Measurements from ENCODE around the gene MAP2K7. TPM values are rescaled to one million over a fixed set of nuclear protein-coding genes. Genes with fewer than 3 reads are reported as not detected.
A peak's percentile ranks its signal among the peaks of the same experiment; 100 is the strongest.
"Not testable (repeated sequence)": the region's sequence is repeated elsewhere in the genome, so short reads cannot be mapped to it uniquely, and the experiment has no call there.

The MAP2K7 gene
- 28.6 TPM for total RNA-seq
- long read RNA-seq, transcript MAP2K7-203 (12 exons, 3,396 nt): major isoform, 6 of 43 reads
- long read RNA-seq, partial matches to known transcripts: 6 of 43 reads
- long read RNA-seq, other reads (novel, unspliced or antisense): 31 of 43 reads

- intact Hi-C loops (cut with DNase I): loop anchor here (2.0 to 5.0 kb wide), 2 partner anchors 17 to 71 kb away; partner anchors contain the start of genes EVI5L and SNAPC2
- peak; percentile 100 for DNase-seq (ENCODE audit: low spot score)
Measured at GRCh38 chr19:7903244-7904073, at the start of gene MAP2K7. TSS of gene MAP2K7 (plus strand) at chr19:7903877. CDS start at chr19:7903945, 68 bp downstream.

- DNase-seq (ENCODE audit: low spot score): no peak
- intact Hi-C loops (cut with DNase I): no loop called here
Measured at GRCh38 chr19:7855426-7856108, 48.1 kb upstream of the MAP2K7 start.

- intact Hi-C loops (cut with DNase I): no loop called here
- no peak for DNase-seq (ENCODE audit: low spot score)
Measured at GRCh38 chr19:7856109-7856591, 47.5 kb upstream of the MAP2K7 start.

GRCh38 chr19:7856679-7857663 is 46.7 kb upstream of the MAP2K7 start:
- no peak for DNase-seq (ENCODE audit: low spot score)
- intact Hi-C loops (cut with DNase I): no loop called here

- intact Hi-C loops (cut with DNase I): no loop called here
Measured at GRCh38 chr19:7857727-7858108, 46.0 kb upstream of the MAP2K7 start.

GRCh38 chr19:7858109-7858770 is 45.4 kb upstream of the MAP2K7 start:
- intact Hi-C loops (cut with DNase I): no loop called here
- DNase-seq (ENCODE audit: low spot score): no peak

More at GRCh38 chr19:7857727-7858108, 46.0 kb upstream of the MAP2K7 start:
- no peak for DNase-seq (ENCODE audit: low spot score)

GRCh38 chr19:7859087-7859486 is 44.6 kb upstream of the MAP2K7 start:
- intact Hi-C loops (cut with DNase I); DNase-seq (ENCODE audit: low spot score): not testable (repeated sequence)

- DNase-seq (ENCODE audit: low spot score): no peak
- intact Hi-C loops (cut with DNase I): no loop called here
Measured at GRCh38 chr19:7859831-7860713, 43.6 kb upstream of the MAP2K7 start.

- intact Hi-C loops (cut with DNase I): no loop called here
Measured at GRCh38 chr19:7860714-7861618, 42.7 kb upstream of the MAP2K7 start.

GRCh38 chr19:7861619-7862412 is 41.9 kb upstream of the MAP2K7 start:
- DNase-seq (ENCODE audit: low spot score): no peak
- intact Hi-C loops (cut with DNase I): no loop called here

More at GRCh38 chr19:7860714-7861618, 42.7 kb upstream of the MAP2K7 start:
- no peak for DNase-seq (ENCODE audit: low spot score)

GRCh38 chr19:7862413-7862951 is 41.2 kb upstream of the MAP2K7 start:
- intact Hi-C loops (cut with DNase I): no loop called here
- DNase-seq (ENCODE audit: low spot score): no peak

GRCh38 chr19:7863157-7863970 is 40.3 kb upstream of the MAP2K7 start:
- intact Hi-C loops (cut with DNase I): no loop called here
- no peak for DNase-seq (ENCODE audit: low spot score)

- no peak for DNase-seq (ENCODE audit: low spot score)
- intact Hi-C loops (cut with DNase I): no loop called here
Measured at GRCh38 chr19:7863971-7864689, 39.5 kb upstream of the MAP2K7 start.

GRCh38 chr19:7864690-7865074 is 39.0 kb upstream of the MAP2K7 start:
- intact Hi-C loops (cut with DNase I): no loop called here
- no peak for DNase-seq (ENCODE audit: low spot score)

All from cardiac septum (tissue), 1 donor.